OCI-LY3 (cell line): ENCODE results near the gene DCAF8L1.
"Not testable (repeated sequence)": the region's sequence is repeated elsewhere in the genome, so short reads cannot be mapped to it uniquely, and the experiment has no call there.

Source experiments
- H2AFZ ChIP-seq: fragments of 200-600, 300-600 bp; shearing (Covaris generic); 2 replicates; pipeline ENCODE4 v1.6.0; 2014; ENCODE audit warnings: antibody characterized with exemption, low read depth, low read length
- H3K27ac ChIP-seq: fragments of 200-600, 300-600 bp; sonication (generic); 2 replicates; pipeline ENCODE4 v1.5.1; 2014; ENCODE audit warnings: mild to moderate bottlenecking, low read length, moderate library complexity, mixed read lengths
- H3K27me3 ChIP-seq: fragments of 200-600, 300-600 bp; sonication (generic); 2 replicates; pipeline ENCODE4 v1.6.1; 2014; ENCODE audit warnings: low read depth, low read length, mixed read lengths
- H3K36me3 ChIP-seq: fragments of 200-600, 300-600 bp; sonication (generic); replicated peaks from 2 replicates; pipeline ENCODE3; 2014; ENCODE audit warnings: low read depth, low read length, mixed read lengths
- H3K4me1 ChIP-seq: fragments of 300-600, 200-600 bp; sonication (generic); 2 replicates; pipeline ENCODE4 v1.6.1; 2014; ENCODE audit warnings: low read length, mixed read lengths
- H3K4me2 ChIP-seq: fragments of 200-600, 300-600 bp; sonication (generic); 2 replicates; pipeline ENCODE4 v1.6.1; 2014; ENCODE audit warnings: low read length, mixed read lengths
- H3K4me3 ChIP-seq: fragments of 300-600, 200-600 bp; sonication (generic); 2 replicates; pipeline ENCODE4 v1.5.1; 2014; ENCODE audit warnings: antibody characterized with exemption, mild to moderate bottlenecking, low read length, moderate library complexity
- H3K79me2 ChIP-seq: fragments of 300-600, 200-600 bp; shearing (Covaris generic); 2 replicates; pipeline ENCODE4 v1.6.1; 2014; ENCODE audit warnings: mild to moderate bottlenecking, low read length, mixed read lengths
- H3K9ac ChIP-seq: fragments of 300-600, 200-600 bp; shearing (Covaris generic); 2 replicates; pipeline ENCODE4 v1.6.0; 2014; ENCODE audit warnings: mild to moderate bottlenecking, low read length, moderate library complexity
- H3K9me3 ChIP-seq: fragments of 200-600, 300-600 bp; shearing (Covaris generic); 2 replicates; pipeline ENCODE4 v1.6.1; 2014; ENCODE audit warnings: low read length, mixed read lengths; ENCODE audit not compliant: insufficient read depth
- H4K20me1 ChIP-seq: fragments of 200-600, 300-600 bp; sonication (generic); 2 replicates; pipeline ENCODE4 v1.6.1; 2016; ENCODE audit warnings: low read length, mixed read lengths; ENCODE audit not compliant: insufficient read depth
- CTCF ChIP-seq: fragments of 200-600, 300-600 bp; sonication (generic); IDR thresholded peaks from 2 replicates; pipeline ENCODE4 v1.5.1; 2014; ENCODE audit warnings: antibody characterized with exemption, low read length, low read depth
- EZH2phosphoT487 ChIP-seq: fragments of 200-600 bp; shearing (Covaris generic); IDR thresholded peaks from 2 replicates; pipeline ENCODE4 v1.6.1; 2018; ENCODE audit warnings: antibody characterized with exemption, mixed run types, low read depth

The DCAF8L1 gene

GRCh38 chrX:27995611-27996010 lies 14.4 kb upstream of the DCAF8L1 start:
- Histone ChIP-seq H3K9ac (no peak overlapping the region), H3K4me3 (no peak overlapping the region), H3K27me3 (no peaks in the 10 kb centered on the region), H4K20me1 (no peaks in the 10 kb centered on the region), H3K4me2 (no peak overlapping the region), H3K27ac (no peak overlapping the region), H3K9me3 (no peaks in the 10 kb centered on the region), H2AFZ (peak overlapping the region; percentile 9; the same call in 1 of the 2 replicates), H3K36me3 (no peaks in the 10 kb centered on the region), H3K79me2 (no peaks in the 10 kb centered on the region), H3K4me1 (no peaks in the 10 kb centered on the region)
- TF ChIP-seq CTCF = no peak

- Histone ChIP-seq H3K4me1 (no peaks in the 10 kb centered on the region), H3K9ac (no peak overlapping the region), H3K4me3 (no peak overlapping the region), H3K36me3 (no peaks in the 10 kb centered on the region), H3K4me2 (no peak overlapping the region), H2AFZ (no peak overlapping the region), H3K27me3 (no peaks in the 10 kb centered on the region), H4K20me1 (no peaks in the 10 kb centered on the region), H3K27ac (no peak overlapping the region), H3K79me2 (no peaks in the 10 kb centered on the region), H3K9me3 (no peaks in the 10 kb centered on the region)
- TF ChIP-seq EZH2phosphoT487 (no peak), CTCF (no peak)
These were observed 6.8 kb upstream of the DCAF8L1 start for GRCh38 chrX:27987862-27988646.

- H3K27ac ChIP-seq = not testable (repeated sequence)
These were observed 4.3 kb downstream of the DCAF8L1 start for GRCh38 chrX:27976934-27977333.

GRCh38 chrX:27976284-27976683 lies 5.0 kb downstream of the DCAF8L1 start:
- H3K27me3 ChIP-seq = no peaks in the 10 kb centered on the region
- H3K4me2 ChIP-seq = no peak overlapping the region
- H3K9ac ChIP-seq = no peak overlapping the region
- H4K20me1 ChIP-seq = no peaks in the 10 kb centered on the region
- no peak overlapping the region for H3K27ac ChIP-seq
- H3K36me3 ChIP-seq = no peaks in the 10 kb centered on the region
- H3K4me1 ChIP-seq = no peaks in the 10 kb centered on the region
- H2AFZ ChIP-seq = no peak overlapping the region
- H3K79me2 ChIP-seq = no peaks in the 10 kb centered on the region
- H3K9me3 ChIP-seq = no peaks in the 10 kb centered on the region
- TF ChIP-seq EZH2phosphoT487 = no peak
- no peak for TF ChIP-seq CTCF
- no peak overlapping the region for H3K4me3 ChIP-seq

More at GRCh38 chrX:27976934-27977333, 4.3 kb downstream of the DCAF8L1 start:
- not testable (repeated sequence) for H2AFZ ChIP-seq, H3K79me2 ChIP-seq, H3K9ac ChIP-seq, H4K20me1 ChIP-seq, H3K4me1 ChIP-seq, H3K36me3 ChIP-seq, H3K9me3 ChIP-seq, H3K27me3 ChIP-seq, H3K4me3 ChIP-seq, H3K4me2 ChIP-seq
